NCI-H2029 (cell line): Measurements from ENCODE around the gene CAPN13.
A peak's percentile ranks its signal among the peaks of the same experiment; 100 is the strongest.

Experiments
- DNase-seq: peaks from one replicate; lab custom pipeline; 2025; lab: John Stamatoyannopoulos, UW

The CAPN13 gene

DNA sequence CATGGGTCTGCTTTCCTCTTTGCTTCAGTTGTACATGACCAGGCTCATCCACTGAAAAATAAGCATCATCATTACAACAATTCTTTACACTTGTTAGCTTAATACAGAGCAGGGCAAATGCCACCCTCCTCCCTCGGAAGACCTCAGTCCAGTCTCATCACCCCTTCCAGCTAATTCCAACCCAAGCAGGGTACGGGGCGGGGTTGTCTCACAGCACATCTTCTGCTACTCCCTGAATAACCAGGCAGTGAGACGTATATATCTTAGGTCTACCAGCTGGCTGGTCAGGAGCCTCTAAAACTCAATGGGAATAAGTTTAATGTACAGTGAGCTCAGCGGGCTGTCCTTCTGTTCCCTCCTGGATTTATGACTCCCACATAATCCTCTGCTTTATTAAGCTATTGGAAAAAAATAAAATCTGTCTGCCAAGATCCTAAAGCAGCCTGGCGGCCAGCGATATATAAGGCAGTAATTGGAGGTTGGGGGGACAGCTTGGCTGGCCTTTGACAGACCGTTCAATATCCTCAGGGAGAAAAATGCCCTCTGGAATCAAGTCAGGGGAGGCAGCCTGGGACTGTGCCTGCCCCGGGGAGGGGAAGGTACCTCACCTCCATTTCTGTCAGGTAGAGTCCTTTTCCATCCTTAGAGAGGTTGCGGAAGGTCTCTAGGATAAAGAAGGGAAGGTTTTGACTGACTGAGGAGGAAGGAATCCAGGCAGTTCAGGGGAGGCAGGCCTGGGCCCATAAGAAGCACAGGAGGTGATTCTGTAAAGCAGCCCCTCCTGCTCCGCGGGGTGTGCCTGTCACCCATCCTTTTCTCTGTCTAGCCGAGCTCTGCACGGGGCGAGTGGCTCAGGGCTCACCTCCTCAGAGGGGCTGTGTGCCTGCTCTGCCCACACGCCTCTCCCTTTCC lies 76.3 kb downstream of the CAPN13 start:
- DNase-seq: no peak

GRCh38 chr2:30729031-30729430 lies 78.2 kb downstream of the CAPN13 start:
- DNase-seq: no peak

GRCh38 chr2:30722936-30723725 lies 84.1 kb downstream of the CAPN13 start:
- DNase-seq: no peak

DNA sequence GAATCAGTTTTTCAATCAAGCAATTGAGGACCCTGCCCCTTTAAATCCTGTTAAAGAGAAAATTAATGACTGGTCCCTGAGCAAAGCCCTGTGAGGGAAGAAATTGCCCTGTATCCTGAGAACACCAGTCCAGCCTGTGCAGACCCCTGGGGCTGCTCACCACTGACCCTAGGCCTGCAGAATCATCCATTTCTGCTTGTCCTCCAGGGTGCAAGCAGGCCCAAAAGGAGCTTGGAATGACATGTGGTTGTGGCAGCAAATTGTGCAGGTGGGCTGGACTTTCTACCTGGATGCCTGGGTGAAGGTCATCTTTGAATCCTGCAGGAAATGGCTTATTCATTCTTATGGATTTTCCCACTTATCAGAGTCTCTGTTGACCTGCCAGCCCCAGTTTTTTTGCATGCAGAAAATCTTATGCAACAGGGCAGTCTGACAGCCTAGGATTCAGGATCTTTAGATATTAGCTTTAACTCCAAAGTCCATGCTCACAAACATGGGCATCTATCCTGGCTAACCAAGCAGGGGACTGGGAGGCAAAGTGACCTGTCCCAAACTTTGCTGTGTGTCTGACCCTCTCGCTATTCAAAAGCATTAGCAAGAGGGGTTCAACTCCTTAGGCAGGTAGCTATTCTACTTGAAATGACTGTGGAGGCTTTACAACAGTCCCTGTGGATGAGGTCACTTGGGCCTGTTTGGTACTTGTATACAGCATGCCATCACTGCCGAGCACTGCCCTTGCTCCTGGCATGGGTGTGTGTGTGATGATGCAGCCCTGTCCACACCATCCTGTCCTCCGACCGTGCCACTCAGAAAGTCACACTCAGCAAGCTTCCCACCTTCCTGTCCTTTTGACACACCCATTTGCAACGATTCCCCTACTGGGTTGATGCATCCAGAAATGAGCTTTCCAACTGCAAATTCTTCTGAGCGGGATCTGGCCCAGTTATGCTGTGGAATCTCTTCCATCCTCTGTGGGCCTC lies 85.3 kb downstream of the CAPN13 start:
- no peak for DNase-seq

DNA sequence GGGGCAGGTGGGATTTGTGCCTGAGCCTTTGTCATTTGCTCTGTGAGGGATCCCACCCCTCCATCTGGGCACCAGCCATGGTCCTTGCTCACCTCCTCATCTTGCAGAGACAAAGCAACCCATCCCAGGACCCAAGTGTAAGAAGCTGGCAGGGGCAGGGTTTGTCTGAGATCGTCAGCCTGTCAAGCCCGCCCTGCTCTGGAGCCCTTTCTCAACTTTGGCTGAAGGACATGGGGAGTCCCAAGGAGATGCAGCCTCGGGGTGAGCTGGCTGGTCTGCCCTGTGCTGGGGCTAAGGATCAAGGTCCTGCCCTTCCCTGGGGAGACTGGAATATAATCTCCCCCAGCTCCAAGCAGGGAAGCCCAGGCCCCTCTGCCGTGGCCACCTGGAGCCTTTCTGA lies 86.0 kb downstream of the CAPN13 start:
- no peak for DNase-seq

- no peak for DNase-seq
Observed at GRCh38 chr2:30717081-30717650, 90.1 kb downstream of the CAPN13 start.

DNA sequence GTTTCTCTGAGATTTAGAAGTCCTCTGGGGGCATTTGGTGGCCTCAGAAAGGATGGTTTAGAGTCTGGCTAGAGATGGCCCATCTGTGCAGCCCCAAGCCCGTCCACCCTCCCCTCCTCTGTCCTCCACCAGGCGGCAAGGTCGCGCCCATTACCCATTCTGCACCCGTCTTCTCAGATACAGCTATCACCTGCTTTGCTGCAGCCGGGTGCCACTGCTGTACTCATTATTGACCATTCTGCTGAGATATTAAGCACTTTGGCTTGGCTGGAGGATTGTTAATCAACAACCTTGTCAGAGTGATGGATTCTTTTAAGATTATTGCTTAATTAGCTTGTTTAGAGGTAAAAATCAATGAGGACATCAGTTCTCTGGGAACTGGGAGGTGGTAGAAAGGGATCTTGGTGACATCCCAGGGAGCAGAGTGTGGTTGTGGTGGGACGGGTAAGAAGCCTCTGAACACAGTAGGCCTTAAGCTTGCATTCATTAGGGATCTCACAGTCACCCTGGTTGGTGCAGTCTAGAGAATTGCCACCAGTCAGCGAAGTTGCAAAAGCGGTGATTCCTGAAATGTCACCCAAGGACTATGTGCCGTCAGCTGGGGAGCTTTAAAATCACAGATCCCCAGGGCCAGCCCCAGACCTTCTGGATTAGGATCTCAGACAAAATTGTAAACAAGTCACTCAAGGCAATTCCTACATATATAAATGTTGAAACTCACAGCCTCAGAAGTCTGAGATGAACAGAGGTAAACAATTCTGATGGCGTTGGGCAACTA lies 90.9 kb downstream of the CAPN13 start:
- DNase-seq: no peak

DNA sequence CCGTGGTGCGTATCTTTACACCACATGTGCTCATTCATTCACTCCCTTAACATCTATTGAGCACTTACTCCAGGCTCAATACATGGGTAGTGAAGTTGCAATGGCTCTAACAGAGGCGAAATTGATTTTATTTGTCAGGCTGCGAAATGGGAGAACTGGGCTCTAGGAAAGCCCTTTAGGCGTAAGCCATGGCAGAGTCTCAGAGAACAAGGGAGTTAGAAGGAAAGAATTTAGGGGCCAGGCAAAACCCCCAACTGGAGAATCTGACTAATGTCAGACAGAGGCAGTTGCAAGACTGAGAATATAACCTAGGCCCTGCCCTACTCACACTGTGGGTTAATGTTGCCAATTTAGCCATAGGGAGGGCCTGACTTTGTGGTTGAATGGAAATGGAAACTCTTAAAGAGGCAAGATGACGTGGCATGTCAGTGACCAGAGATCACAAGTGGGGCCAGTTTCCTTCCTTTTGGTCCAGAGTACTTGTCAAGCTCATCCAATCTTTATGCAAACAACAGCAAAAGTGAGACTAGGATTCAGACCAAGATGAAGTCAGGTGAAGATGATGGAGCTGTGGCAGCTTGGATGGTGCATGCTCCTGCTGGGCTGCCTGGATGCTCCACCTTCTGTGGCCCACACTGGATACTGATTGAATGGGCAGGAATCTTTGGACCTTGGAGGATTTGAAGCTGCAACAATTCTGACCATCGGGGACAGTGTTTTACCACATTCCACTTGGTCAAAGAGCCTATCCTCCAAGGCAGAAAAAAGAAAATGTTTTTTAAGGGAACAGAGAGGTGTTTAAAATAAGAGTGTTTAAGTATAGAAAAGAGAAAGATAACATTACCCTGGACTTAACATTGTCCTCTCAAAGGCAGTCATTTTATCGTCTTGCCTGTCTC lies 92.2 kb downstream of the CAPN13 start:
- DNase-seq: no peak

GRCh38 chr2:30713698-30714097 lies 93.5 kb downstream of the CAPN13 start:
- no peak for DNase-seq

DNA sequence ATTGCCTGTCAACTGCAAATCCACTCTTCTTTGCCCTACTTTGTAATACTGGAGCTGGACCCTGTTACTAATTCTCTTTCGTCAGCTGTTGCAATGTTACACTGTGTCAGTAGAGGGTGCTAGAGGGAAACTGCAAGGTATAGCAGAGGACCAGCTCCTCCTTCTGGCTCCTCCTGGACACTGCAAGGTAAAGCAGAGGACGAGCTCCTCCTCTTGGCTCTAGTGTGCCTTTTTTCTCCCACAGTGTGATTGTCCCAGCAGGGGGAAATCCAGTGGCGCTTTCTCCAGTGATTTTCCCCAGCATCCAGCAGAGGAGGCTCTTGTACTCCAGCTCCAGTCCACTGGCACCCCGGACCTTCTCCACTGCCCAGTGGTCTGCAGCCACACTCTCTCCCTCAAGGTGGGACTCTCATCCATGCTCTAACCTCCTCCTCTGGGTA lies 95.6 kb downstream of the CAPN13 start:
- peak; percentile 85 for DNase-seq

- no peak for DNase-seq
Observed at GRCh38 chr2:30710461-30710860, 96.8 kb downstream of the CAPN13 start.

DNA sequence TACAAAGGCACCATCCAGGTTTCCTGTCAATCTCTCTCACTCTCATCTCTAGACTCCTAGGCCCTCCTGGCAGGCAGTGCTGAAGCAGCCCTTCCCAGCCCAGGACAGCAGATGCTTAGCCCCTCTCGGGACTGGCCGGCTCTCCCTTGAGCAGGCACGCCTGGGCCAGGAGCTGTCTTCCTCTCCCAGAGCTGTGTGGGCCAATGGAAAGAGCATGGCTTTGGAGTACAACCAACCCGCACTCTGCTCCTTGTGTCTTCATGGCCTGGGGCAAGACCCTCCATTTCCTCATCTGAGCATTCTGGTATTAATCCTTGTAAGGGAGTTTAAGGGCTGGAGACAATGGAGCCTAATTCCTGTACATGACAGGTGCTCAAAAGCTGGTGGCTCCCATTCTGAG lies 97.2 kb downstream of the CAPN13 start:
- DNase-seq: no peak

- no peak for DNase-seq
Observed at GRCh38 chr2:30709516-30709915, 97.7 kb downstream of the CAPN13 start.

DNA sequence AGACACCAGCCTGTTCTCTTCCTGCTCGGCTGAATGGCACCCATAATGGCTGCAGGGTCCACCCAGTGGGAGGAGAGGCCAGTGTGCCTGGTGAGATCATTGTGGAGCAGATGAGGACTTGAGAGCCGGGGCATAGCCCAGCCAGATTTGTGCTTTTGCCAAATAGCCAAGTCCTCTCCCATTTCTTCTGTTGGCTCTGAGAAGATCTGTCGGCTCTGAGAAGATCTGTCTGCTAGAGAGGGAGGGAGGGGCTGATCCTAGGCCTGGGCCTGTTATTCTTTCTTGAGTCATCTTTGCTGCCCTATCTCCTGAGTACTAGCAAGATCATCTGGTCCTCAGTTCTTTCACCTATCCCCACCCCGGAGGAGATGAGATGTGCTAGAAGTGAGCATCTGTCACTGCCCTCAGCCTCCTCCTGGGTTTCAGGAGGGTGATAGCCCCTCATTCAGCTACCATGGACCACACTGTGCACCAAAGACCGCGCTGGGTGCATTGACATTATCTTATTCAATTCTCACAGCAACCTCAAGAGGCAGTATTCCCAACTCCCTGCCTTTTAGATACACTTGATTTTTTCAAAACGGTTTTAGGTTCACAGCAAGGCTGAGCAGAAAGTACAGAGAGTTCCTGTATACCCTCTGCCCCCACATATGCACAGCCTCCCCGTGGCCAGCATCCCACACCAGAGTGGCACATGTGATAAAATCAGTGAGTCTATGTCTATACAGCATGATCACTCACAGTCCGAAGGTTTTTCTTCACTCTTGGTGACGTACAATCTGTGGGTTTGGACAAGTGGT lies 98.6 kb downstream of the CAPN13 start:
- no peak for DNase-seq

- DNase-seq: no peak
Observed at GRCh38 chr2:30707304-30707903, 99.8 kb downstream of the CAPN13 start.

- DNase-seq: peak; percentile 62
Observed at GRCh38 chr2:30706534-30707303, 100.5 kb downstream of the CAPN13 start.

DNA sequence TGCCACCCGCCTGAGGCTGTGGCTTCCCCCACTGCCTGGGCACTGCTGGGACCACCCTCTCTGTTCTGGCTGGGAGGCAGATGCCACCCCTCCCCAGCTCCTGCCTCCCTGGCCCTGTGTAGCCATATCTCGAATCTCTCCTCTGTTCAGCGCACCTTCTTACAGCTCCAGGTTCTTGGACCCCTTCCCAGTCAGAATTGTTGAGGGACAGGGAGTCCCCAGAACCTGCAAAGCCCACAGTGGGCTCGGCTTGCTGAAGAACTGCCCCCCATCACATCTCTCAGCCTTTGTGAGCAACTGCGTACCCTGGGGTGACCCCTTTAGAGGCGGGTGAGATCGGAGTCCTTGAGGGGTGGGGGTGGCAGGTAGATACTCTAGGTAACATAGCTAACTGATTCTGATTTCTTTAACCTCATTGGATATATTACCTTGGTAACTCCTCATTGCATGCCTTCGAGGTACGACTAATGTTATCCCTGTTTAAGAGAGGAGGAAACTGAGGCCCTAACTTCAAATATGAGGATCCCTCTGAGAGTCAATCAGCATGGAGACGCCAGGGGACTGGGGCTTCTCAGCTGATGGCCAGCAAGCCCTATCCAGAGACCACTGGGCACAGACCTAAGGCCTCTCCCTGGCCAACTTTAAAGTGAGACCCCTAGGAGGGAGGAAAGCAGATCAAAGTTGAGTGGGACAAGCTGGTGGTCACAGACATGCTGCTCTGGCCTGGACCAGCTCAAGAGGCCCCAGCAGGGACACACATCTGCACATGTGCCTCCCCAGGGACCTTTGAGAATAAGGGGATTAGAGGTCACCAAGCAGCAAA lies 101.3 kb downstream of the CAPN13 start:
- no peak for DNase-seq
